Adrenal gland (tissue), 5 donors: Measurements from ENCODE around the gene SULT1B1.

Source experiments
- POLR2A ChIP-seq, 2 donors: fragments of 450-650 bp; IDR thresholded peaks; one replicate each; pipeline ENCODE4 v1.6.1; 2017; ENCODE audit warnings: antibody characterized with exemption in 2 of 2, mild to moderate bottlenecking in 2 of 2, moderate library complexity in 1 of 2
- TF ChIP-seq, protein P1 (sequence below), 6 experiments: fragments of 450-650 bp in 4 of 6; fragments of 200-600 bp in 2 of 6; sonication (generic) in 1 of 6; IDR thresholded peaks; 1 replicate in 5 of 6; 2 replicates in 1 of 6; pipeline versions ENCODE4 v1.5.1 to v1.8.0; 2016 to 2021; ENCODE audit warnings: antibody characterized with exemption in 6 of 6, mild to moderate bottlenecking in 2 of 6, moderate library complexity in 1 of 6
- donor health status: DM: no; HTN: no; CAD: no.

DNA sequence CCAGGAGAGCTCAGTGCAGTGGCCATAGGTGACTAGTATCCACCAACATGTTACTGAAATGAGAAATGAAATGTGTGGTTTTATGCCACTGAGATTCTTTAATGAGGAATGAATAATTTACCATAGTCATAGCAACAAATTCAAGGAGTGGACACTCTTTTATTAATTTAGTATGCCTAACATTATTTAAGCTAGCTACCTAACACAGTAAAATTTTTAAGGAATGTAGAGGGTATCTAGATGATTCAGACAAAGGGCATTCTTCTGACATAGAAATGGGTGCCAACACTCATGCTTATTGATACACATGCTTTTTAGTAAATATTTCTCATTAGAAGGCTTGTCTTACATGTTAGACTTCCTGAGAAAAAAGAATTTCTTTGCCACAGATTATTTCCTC lies 33.3 kb upstream of the SULT1B1 start:
- TF ChIP-seq, protein P1, sequence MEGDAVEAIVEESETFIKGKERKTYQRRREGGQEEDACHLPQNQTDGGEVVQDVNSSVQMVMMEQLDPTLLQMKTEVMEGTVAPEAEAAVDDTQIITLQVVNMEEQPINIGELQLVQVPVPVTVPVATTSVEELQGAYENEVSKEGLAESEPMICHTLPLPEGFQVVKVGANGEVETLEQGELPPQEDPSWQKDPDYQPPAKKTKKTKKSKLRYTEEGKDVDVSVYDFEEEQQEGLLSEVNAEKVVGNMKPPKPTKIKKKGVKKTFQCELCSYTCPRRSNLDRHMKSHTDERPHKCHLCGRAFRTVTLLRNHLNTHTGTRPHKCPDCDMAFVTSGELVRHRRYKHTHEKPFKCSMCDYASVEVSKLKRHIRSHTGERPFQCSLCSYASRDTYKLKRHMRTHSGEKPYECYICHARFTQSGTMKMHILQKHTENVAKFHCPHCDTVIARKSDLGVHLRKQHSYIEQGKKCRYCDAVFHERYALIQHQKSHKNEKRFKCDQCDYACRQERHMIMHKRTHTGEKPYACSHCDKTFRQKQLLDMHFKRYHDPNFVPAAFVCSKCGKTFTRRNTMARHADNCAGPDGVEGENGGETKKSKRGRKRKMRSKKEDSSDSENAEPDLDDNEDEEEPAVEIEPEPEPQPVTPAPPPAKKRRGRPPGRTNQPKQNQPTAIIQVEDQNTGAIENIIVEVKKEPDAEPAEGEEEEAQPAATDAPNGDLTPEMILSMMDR (IDR thresholded peaks at IDR 0.05), result no peak
- no peak for TF ChIP-seq POLR2A (IDR thresholded peaks at IDR 0.05)
